ENCODE results near the gene NEB.

The NEB gene

GRCh38 chr2:151782378-151783132 lies 48.3 kb upstream of the NEB start:
- no peaks in the 10 kb centered on the region for H3K27me3 ChIP-seq (ENCODE audit: control insufficient read depth, low read length)
- H3K27ac ChIP-seq (ENCODE audit: low read depth, low read length): no peak overlapping the region
- no peak overlapping the region for H3K4me2 ChIP-seq (ENCODE audit: low read length)
- no peaks in the 10 kb centered on the region for H3K9me2 ChIP-seq (replicated peaks; ENCODE audit: control insufficient read depth, low read length)
- H3K36me3 ChIP-seq (ENCODE audit: control insufficient read depth, low read length): peaks cover 14% of the 10 kb centered on the region
- H3K4me1 ChIP-seq (ENCODE audit: control insufficient read depth, low read length): no peaks in the 10 kb centered on the region
- H3F3A ChIP-seq (ENCODE audit: control insufficient read depth, insufficient read depth): no peaks in the 10 kb centered on the region
- no peaks in the 10 kb centered on the region for H4K20me1 ChIP-seq (ENCODE audit: control insufficient read depth, insufficient read depth, low read depth, low read length)
- no peaks in the 10 kb centered on the region for H3K9me3 ChIP-seq (ENCODE audit: control insufficient read depth, insufficient read depth, low read length)
- TF ChIP-seq EZH2phosphoT487 (IDR thresholded peaks at IDR 0.05; ENCODE audit: borderline replicate concordance, low read length) (no peak), CTCF (IDR thresholded peaks at IDR 0.05; ENCODE audit: low read depth, low read length, poor library complexity, severe bottlenecking) (no peak)
- no peaks in the 10 kb centered on the region for H3K79me2 ChIP-seq (ENCODE audit: control insufficient read depth, low read length)
- H3K4me3 ChIP-seq (ENCODE audit: low read length): no peak overlapping the region

GRCh38 chr2:151781642-151782041 lies 47.4 kb upstream of the NEB start:
- Histone ChIP-seq H3K36me3 (ENCODE audit: control insufficient read depth, low read length) (peaks cover 14% of the 10 kb centered on the region), H3K79me2 (ENCODE audit: control insufficient read depth, low read length) (no peaks in the 10 kb centered on the region), H3K27ac (ENCODE audit: low read depth, low read length) (no peak overlapping the region), H3K4me2 (ENCODE audit: low read length) (no peak overlapping the region), H3K9me3 (ENCODE audit: control insufficient read depth, insufficient read depth, low read length) (no peaks in the 10 kb centered on the region), H3F3A (ENCODE audit: control insufficient read depth, insufficient read depth) (no peaks in the 10 kb centered on the region), H3K4me3 (ENCODE audit: low read length) (no peak overlapping the region), H3K9me2 (replicated peaks; ENCODE audit: control insufficient read depth, low read length) (no peaks in the 10 kb centered on the region), H3K27me3 (ENCODE audit: control insufficient read depth, low read length) (no peaks in the 10 kb centered on the region), H4K20me1 (ENCODE audit: control insufficient read depth, insufficient read depth, low read depth, low read length) (no peaks in the 10 kb centered on the region), H3K4me1 (ENCODE audit: control insufficient read depth, low read length) (no peaks in the 10 kb centered on the region)
- TF ChIP-seq EZH2phosphoT487 (IDR thresholded peaks at IDR 0.05; ENCODE audit: borderline replicate concordance, low read length) (no peak), CTCF (IDR thresholded peaks at IDR 0.05; ENCODE audit: low read depth, low read length, poor library complexity, severe bottlenecking) (no peak)

GRCh38 chr2:151780938-151781337 lies 46.7 kb upstream of the NEB start:
- H3K27ac ChIP-seq (ENCODE audit: low read depth, low read length): no peak overlapping the region
- no peaks in the 10 kb centered on the region for H3K4me1 ChIP-seq (ENCODE audit: control insufficient read depth, low read length)
- no peak overlapping the region for H3K4me2 ChIP-seq (ENCODE audit: low read length)
- H3F3A ChIP-seq (ENCODE audit: control insufficient read depth, insufficient read depth): no peaks in the 10 kb centered on the region
- H3K79me2 ChIP-seq (ENCODE audit: control insufficient read depth, low read length): no peaks in the 10 kb centered on the region
- peaks cover 17% of the 10 kb centered on the region for H3K36me3 ChIP-seq (ENCODE audit: control insufficient read depth, low read length)
- no peaks in the 10 kb centered on the region for H3K9me2 ChIP-seq (replicated peaks; ENCODE audit: control insufficient read depth, low read length)
- TF ChIP-seq CTCF (IDR thresholded peaks at IDR 0.05; ENCODE audit: low read depth, low read length, poor library complexity, severe bottlenecking): no peak
- no peaks in the 10 kb centered on the region for H4K20me1 ChIP-seq (ENCODE audit: control insufficient read depth, insufficient read depth, low read depth, low read length)
- H3K4me3 ChIP-seq (ENCODE audit: low read length): no peak overlapping the region
- no peaks in the 10 kb centered on the region for H3K27me3 ChIP-seq (ENCODE audit: control insufficient read depth, low read length)
- H3K9me3 ChIP-seq (ENCODE audit: control insufficient read depth, insufficient read depth, low read length): no peaks in the 10 kb centered on the region
